GM10248 (cell line): ENCODE measurements around the gene SLC5A1.

Experiments
- CTCF ChIA-PET: fragments of 300-600 bp; sonication (Branson Sonifier 250); formaldehyde crosslinking; extraction: SDS; loops from one replicate; lab custom pipeline; 2021; ENCODE audit warnings: antibody characterized with exemption; lab: Yijun Ruan, JAX
- POLR2A ChIA-PET: fragments of 350-650 bp; sonication (Branson Sonifier 250); formaldehyde crosslinking; extraction: SDS; loops from one replicate; lab custom pipeline; 2020; ENCODE audit warnings: antibody characterized with exemption; lab: Yijun Ruan, JAX
- DNase-seq: peaks from one replicate; pipeline ENCODE4 v3.0.0; 2012; ENCODE audit errors: extremely low spot score
- TF ChIP-seq, protein P1 (sequence below): IDR thresholded peaks from 2 replicates; pipeline ENCODE4 v1.5.1; 2012; ENCODE audit warnings: mild to moderate bottlenecking, low read depth; ENCODE audit errors: extremely low read depth, missing control alignments, control extremely low read depth

The SLC5A1 gene

DNA sequence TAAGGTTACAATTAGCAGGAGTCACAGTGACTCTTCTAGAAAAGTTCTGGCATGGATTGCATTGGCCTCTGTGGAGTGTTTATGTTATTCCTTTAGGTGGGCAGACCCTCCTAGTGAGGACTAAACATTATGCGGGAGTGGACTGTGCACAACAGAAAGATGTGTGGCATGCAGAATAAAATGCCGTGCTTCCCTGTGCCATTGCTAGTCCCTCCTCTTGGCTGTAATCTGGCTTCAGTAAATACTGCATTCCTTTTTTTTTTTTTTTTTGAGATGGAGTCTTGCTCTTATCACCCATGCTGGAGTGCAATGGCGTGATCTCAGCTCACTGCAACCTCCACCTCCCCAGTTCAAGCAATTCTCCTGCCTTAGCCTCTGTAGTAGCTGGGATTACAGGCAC, 45.0 kb downstream of the SLC5A1 start:
- no peak for DNase-seq
- TF ChIP-seq, protein P1, sequence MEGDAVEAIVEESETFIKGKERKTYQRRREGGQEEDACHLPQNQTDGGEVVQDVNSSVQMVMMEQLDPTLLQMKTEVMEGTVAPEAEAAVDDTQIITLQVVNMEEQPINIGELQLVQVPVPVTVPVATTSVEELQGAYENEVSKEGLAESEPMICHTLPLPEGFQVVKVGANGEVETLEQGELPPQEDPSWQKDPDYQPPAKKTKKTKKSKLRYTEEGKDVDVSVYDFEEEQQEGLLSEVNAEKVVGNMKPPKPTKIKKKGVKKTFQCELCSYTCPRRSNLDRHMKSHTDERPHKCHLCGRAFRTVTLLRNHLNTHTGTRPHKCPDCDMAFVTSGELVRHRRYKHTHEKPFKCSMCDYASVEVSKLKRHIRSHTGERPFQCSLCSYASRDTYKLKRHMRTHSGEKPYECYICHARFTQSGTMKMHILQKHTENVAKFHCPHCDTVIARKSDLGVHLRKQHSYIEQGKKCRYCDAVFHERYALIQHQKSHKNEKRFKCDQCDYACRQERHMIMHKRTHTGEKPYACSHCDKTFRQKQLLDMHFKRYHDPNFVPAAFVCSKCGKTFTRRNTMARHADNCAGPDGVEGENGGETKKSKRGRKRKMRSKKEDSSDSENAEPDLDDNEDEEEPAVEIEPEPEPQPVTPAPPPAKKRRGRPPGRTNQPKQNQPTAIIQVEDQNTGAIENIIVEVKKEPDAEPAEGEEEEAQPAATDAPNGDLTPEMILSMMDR = no peak
- POLR2A ChIA-PET = no interaction called here
- CTCF ChIA-PET = interaction anchor here (1.2 to 1.5 kb wide), 2 partner anchors 111 to 179 kb away, joined by 3 read pairs; no protein-coding TSS in a partner anchor

DNA sequence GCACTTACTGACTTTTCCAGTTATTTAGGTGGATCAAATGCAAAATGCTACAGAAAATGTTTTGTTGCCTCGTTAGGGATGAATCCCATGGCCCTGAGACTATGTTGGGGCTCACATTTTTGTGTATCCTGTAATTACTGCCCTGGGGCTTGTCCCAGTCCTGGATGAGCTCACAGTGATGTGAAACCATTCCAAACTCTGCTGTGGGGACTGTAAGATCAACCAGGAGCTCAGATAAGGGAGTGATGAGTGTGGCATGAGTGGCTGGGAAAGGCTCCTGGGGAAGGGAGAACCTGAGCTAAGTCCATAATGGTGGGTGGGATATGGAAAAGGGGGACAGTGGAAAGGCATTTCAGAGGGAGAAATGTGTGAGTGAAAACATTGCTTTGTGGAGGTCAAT, 54.0 kb downstream of the SLC5A1 start:
- TF ChIP-seq, protein P1 = no peak
- POLR2A ChIA-PET = no interaction called here
- CTCF ChIA-PET = interaction anchor here (1.1 kb wide), 1 partner anchor 13 kb away, joined by 3 read pairs; no protein-coding TSS in a partner anchor
- DNase-seq = no peak

DNA sequence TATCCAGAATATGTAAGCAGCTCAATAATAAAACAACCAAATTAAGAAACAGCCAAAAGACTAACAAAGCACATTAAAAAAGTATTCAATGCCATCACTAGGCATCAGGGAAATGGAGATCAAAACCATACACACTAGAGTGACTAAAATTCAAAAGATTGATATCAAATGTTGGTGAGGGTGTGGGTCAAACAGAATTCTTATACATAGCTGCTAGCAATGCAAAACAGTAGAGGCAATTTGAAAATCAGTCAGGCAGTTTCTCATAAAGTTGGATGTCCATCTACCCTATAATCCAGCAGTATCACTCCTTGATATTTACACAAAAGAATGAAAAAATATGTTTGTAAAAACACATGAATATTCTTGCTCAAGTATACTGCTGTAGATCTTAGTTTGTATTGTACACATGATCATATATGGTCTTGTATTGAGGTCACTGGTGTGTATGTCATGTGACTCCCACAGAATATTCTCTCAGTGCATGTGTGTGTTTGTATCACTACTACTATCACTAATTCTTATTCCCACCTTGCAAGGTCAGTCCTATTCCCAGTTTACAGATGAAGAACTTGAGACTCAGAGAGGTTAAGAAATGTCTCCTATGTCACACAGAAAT, 54.9 kb downstream of the SLC5A1 start:
- POLR2A ChIA-PET = no interaction called here
- TF ChIP-seq, protein P1 = no peak
- CTCF ChIA-PET = no interaction called here
- DNase-seq = no peak

DNA sequence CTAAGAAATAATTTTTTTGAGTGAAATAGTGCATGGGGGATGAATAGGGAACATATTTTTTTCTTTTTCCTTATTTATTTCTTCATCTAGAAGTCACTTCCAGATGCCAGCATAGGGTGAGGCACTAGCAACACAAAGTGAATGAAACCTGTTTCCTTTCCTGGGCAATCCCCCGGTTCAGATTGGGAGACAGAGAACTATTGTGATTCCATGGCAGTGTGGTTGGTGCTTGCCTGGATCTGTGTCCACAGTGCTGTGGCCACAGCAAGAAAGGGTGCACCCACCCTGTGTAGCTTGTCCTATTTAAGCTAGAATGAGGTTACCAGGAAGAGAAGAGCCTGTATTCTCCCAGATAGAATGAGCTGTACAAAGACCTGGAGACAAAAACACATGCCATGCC, 57.6 kb downstream of the SLC5A1 start:
- no peak for DNase-seq
- POLR2A ChIA-PET = no interaction called here
- TF ChIP-seq, protein P1 = no peak
- CTCF ChIA-PET = interaction anchor here (2.1 kb wide), 1 partner anchor 8 kb away, joined by 4 read pairs; no protein-coding TSS in a partner anchor

DNA sequence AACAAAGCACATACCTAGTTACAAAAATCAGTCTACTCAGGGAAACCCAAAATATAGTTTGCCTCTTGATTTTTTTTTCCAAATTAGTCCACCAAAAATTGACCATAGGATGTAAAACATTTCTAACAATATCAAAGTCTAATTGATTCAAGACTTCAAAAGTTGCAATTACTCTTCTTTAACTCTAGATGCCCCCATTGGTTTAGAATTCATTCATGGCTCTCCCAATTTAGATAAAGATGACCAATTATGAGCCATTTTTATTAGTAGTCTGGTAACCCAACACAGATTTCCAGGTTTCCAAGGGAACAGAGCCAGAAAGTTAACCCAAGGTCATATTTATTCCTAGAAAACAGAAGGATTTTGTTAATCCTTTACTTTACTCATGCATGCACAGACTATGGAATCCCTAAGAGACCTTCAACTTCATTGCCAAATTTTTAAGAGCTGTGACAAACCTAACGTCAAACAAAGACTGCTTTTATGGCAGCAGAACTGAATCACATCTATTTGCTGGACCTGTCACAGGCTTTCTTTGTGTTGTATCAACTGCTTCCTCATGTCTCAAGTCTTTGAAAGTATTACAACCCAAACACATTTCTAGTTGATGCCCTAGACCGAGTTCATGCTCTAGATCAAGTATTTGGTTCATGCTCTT, 60.7 kb downstream of the SLC5A1 start:
- ChIA-PET POLR2A (no interaction called here), CTCF (interaction anchor here (0.8 to 1.9 kb wide), 7 partner anchors 12 to 693 kb away, joined by 3 to 4 read pairs (median 4); no protein-coding TSS in a partner anchor)
- TF ChIP-seq, protein P1 = peak; percentile 15
- DNase-seq = no peak

DNA sequence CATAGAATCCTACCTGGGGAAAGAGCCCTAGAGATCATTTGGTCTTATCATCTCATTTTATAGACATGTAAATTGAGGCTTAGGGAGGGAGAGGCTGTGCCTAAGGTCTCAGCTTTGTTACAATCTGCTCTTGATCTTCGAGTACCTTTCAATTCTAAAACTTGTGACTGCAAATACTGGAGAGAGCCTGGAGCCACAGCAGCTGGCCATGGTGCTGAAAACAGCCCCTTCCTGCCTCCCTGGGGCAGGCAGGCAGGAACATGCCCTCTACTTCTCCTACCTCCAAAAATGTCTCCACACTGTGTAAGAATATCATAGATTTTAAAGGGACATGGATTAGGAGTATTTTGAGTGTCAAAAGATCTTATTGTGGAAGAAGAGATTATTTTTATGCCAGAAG, 63.9 kb downstream of the SLC5A1 start:
- POLR2A ChIA-PET = no interaction called here
- no peak for DNase-seq
- TF ChIP-seq, protein P1 = no peak
- CTCF ChIA-PET = no interaction called here
